ENCODE measurements around the gene TSC22D1.

TSC22D1 gene

GRCh38 chr13:44388427-44389059, 187.6 kb downstream of the TSC22D1 start:
- TF ChIP-seq CTCF (IDR thresholded peaks at IDR 0.05), result no peak

DNA sequence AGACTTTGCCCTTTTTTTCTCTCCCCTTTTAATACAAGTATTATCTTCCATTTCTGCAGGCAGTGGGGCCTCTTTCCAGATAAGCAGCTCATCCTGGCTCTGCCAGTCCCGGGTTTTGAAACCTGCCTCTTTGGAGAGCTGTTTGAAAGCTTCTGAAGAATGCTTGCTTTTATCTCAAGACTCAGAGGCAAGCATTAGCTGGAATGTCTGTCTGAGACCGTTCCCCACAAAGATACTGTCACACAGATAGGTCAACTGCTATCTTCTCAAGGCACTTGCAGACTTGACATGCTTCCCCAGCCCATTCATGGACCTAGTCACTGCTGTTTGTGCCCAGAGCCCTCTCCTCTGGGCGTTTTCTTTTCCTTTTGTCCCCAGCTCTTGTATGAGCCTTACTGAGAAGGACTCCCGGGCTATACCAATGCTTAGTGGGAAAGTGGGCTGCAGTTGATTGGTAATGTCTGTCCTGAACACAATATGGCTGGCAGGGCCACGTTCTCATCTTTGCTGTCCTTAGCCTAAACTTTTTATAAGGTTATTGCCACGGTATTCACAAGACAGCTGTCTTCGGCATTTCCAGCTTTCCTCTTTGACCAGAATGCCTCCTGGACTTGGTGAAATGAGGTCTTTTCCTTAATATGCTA, 189.1 kb downstream of the TSC22D1 start:
- no peak for TF ChIP-seq CTCF (IDR thresholded peaks at IDR 0.05)

DNA sequence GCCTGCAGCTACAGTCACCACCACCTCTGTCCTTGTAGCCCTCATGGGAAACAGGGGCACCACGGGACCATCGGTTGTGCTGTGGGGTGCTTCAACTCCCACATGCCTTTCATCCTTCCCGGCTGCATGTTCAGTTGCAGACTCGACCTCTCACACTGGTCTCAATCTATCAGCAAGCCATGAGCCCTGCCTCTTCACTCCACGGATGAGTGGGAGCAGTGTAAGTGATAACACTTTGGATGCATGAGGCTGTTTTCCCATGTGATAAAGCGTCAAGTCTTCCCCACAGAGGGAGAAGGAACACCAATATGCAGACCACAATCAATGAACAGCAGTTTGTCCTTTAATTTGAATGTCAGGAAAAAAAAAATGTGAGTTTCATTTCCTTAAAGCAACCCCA, 190.3 kb downstream of the TSC22D1 start:
- no peak for TF ChIP-seq CTCF (IDR thresholded peaks at IDR 0.05)

- TF ChIP-seq CTCF (IDR thresholded peaks at IDR 0.05), result no peak
Measured at GRCh38 chr13:44385401-44385800, 190.7 kb downstream of the TSC22D1 start.

DNA sequence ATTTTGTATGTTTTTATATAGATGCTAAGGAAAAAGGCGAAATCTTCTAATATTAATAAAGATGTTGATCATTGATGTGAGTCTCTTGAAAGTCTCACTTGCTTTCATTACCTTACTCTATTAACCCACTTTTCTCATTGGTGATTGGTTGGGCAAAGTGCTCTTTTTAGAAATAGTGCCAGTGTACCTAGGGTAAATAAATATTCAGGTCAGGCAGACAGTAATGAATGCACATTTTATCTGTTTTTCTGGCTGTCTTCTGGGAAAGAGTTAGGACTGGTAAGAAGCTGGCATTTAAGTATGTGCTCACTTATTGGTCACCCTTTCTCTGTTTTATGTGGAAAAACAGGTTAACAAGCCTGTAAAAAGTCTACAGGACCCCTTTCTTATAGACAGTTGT, 191.4 kb downstream of the TSC22D1 start:
- no peak for TF ChIP-seq CTCF (IDR thresholded peaks at IDR 0.05)

DNA sequence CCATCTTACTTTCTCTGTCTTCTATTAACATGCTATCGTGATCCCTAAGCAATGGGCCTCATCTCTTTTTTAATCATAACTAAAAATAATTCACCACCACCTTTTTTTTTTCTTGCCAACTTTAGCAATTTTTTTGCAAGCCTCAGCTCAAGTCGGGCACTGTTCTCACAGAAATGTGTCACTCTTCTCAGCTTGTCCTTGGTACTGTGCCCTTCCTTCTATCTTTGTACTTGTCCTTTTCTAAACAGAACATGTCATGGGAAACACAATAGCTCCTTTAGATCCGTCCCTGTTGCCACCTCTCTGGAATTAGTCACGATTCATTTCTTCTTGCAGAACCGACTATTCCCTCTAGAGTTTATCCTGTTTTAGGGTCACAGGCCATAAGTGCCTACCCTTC, 192.2 kb downstream of the TSC22D1 start:
- TF ChIP-seq CTCF (IDR thresholded peaks at IDR 0.05), result no peak

- TF ChIP-seq CTCF (IDR thresholded peaks at IDR 0.05), result no peak
Measured at GRCh38 chr13:44382635-44383145, 193.4 kb downstream of the TSC22D1 start.
